ENCODE measurements around the gene COL7A1.

GRCh38 chr3:48584836-48585235 is 10.3 kb downstream of the COL7A1 start:
- TF ChIP-seq POLR2AphosphoS5 (IDR thresholded peaks at IDR 0.05; ENCODE audit: borderline replicate concordance, low read depth, low read length) (no peak), EZH2 (IDR thresholded peaks at IDR 0.05) (no peak)

Measured in SK-N-MC (cell line).